ENCODE results near the gene OR2AT4. TPM values are rescaled to one million over a fixed set of nuclear protein-coding genes. Genes with fewer than 3 reads are reported as not detected.

Gene OR2AT4
- total and polyA plus RNA-seq, 2 donors (not counting 3 experiments of a cell fraction or from before 2014, with no cell fraction given): not detected

GRCh38 chr11:75077316-75077715, 19.4 kb downstream of the OR2AT4 start:
- POLR2A ChIA-PET: no interaction called here
- Histone ChIP-seq H3K9me3 (replicated peaks; ENCODE audit: control insufficient read depth, insufficient read depth, low read length) (no peaks in the 10 kb centered on the region), H3K9me1 (replicated peaks; ENCODE audit: control insufficient read depth, extremely low read depth, insufficient read depth, low read length) (no peaks in the 10 kb centered on the region), H3K27ac (ENCODE audit: insufficient read depth, low read depth, low read length) (no peak overlapping the region), H2AFZ (ENCODE audit: low read depth, low read length) (no peak overlapping the region), H3K9ac (replicated peaks; ENCODE audit: extremely low read depth, insufficient read depth, low read length) (no peak overlapping the region), H4K20me1 (replicated peaks; ENCODE audit: control insufficient read depth, extremely low read depth, insufficient read depth, low read length) (no peaks in the 10 kb centered on the region), H3K4me1 (ENCODE audit: control insufficient read depth, extremely low read depth, insufficient read depth, low read length) (no peaks in the 10 kb centered on the region), H3K4me3 (replicated peaks in 1 of 3; ENCODE audit: insufficient read depth in 1 of 3, low read depth in 1 of 3, low read length in 3 of 3) (no peak overlapping the region), H3K27me3 (ENCODE audit: control insufficient read depth in 2 of 2, insufficient read depth in 2 of 2, low read length in 2 of 2) (peaks cover 10 to 14% of the 10 kb centered on the region in 2 experiments), H3K4me2 (ENCODE audit: insufficient read depth, low read length) (no peak overlapping the region), H3K36me3 (ENCODE audit: control insufficient read depth in 2 of 2, extremely low read depth in 1 of 2, insufficient read depth in 2 of 2, low read length in 2 of 2) (no peaks in the 10 kb centered on the region), H3K79me2 (ENCODE audit: control insufficient read depth, insufficient read depth, low read length) (no peaks in the 10 kb centered on the region)
- intact Hi-C loops (cut with micrococcal nuclease): no loop called here
- FAIRE-seq (no peak), DNase-seq (ENCODE audit: low read depth, low spot score) (no peak)
- BruUV-seq (replicated peaks): no TSS peak
- dilution Hi-C loops (cut with MboI; ENCODE audit: extremely low pct_ligation_motif_present, low sequenced_read_pairs): no loop called here
- CTCF ChIA-PET: interaction anchor here (1.3 kb wide), 1 partner anchor 63 kb away, joined by 4 read pairs; no protein-coding TSS in a partner anchor
- no peak for TF ChIP-seq MYC (IDR thresholded peaks at IDR 0.05; ENCODE audit: low read depth, low read length)
- TF ChIP-seq GATA2 (IDR thresholded peaks at IDR 0.05; ENCODE audit: insufficient read depth, insufficient read length, low read depth, low read length): no peak
- no peak for TF ChIP-seq CTCF (IDR thresholded peaks at IDR 0.05; ENCODE audit: extremely low read depth in 1 of 2, insufficient read depth in 1 of 2, low read depth in 1 of 2, low read length in 2 of 2)
- no peak for TF ChIP-seq EZH2 (IDR thresholded peaks at IDR 0.05; ENCODE audit: borderline replicate concordance, low read depth, low read length, severe bottlenecking)
- no peak for TF ChIP-seq FOS (IDR thresholded peaks at IDR 0.05; ENCODE audit: borderline replicate concordance, insufficient read depth, low read length)
- no peak for TF ChIP-seq POLR2AphosphoS5 (IDR thresholded peaks at IDR 0.05; ENCODE audit: insufficient read depth, low read depth, low read length)
- TF ChIP-seq POLR2A (IDR thresholded peaks at IDR 0.05; ENCODE audit: low read depth, low read length): no peak
- no peak for TF ChIP-seq JUN (IDR thresholded peaks at IDR 0.05; ENCODE audit: borderline replicate concordance, insufficient read depth, insufficient read length, low read depth)
- TF ChIP-seq MAX (IDR thresholded peaks at IDR 0.05; ENCODE audit: insufficient read depth, insufficient read length): no peak
